Right lobe of liver (tissue), 4 donors: Measurements from ENCODE around the gene MCM3AP.

Experiments
- CTCF ChIP-seq, 4 donors: fragments of 200-600 bp in 3 of 4; fragments of 450-650 bp in 1 of 4; IDR thresholded peaks; one replicate each; pipeline versions ENCODE4 v1.5.1 to v1.8.0; 2016 to 2022; ENCODE audit warnings: antibody characterized with exemption in 4 of 4, mild to moderate bottlenecking in 2 of 4
- POLR2A ChIP-seq: fragments of 450-650 bp; IDR thresholded peaks from one replicate; pipeline ENCODE4 v1.6.1; 2017; ENCODE audit warnings: antibody characterized with exemption, mild to moderate bottlenecking
- donor health status: DM: no; HTN: no; CAD: no.
- donor health status: DM: no; HTN: no; CAD: no.
- donor health status: DM: no; HTN: yes; CAD: no.

- no peak for TF ChIP-seq CTCF (IDR thresholded peaks at IDR 0.05)
- TF ChIP-seq POLR2A, result no peak
Observed at GRCh38 chr21:46253610-46254124, 31.7 kb downstream of the MCM3AP start.
